Activated T-helper 17 cell treated with anti-CD3 and anti-CD28 coated beads, Interleukin-2, amount 50 U/mL, for 72 hours (primary cell): ENCODE measurements around the gene GHR. TPM values are rescaled to one million over a fixed set of nuclear protein-coding genes. Genes with fewer than 3 reads are reported as not detected.

Experiments
- ATAC-seq: fragments of 150-1000 bp; cut with Tn5 transposase; replicated peaks from 2 replicates; pipeline ENCODE4 v1.10.0; 2021; ENCODE audit warnings: mild to moderate bottlenecking, moderate library complexity
- H3K27ac Mint-ChIP-seq: one replicate; pipeline ENCODE4 v1.8.0; 2022; ENCODE audit warnings: mixed read lengths
- H3K27me3 Mint-ChIP-seq: one replicate; pipeline ENCODE4 v1.8.0; 2022; ENCODE audit warnings: mixed read lengths
- H3K36me3 Mint-ChIP-seq: one replicate; pipeline ENCODE4 v1.8.0; 2022; ENCODE audit warnings: low read depth, mild to moderate bottlenecking, mixed read lengths
- H3K4me1 Mint-ChIP-seq: one replicate; pipeline ENCODE4 v1.8.0; 2022; ENCODE audit warnings: mixed read lengths
- H3K4me3 Mint-ChIP-seq: one replicate; pipeline ENCODE4 v1.8.0; 2022; ENCODE audit warnings: mild to moderate bottlenecking, mixed read lengths
- H3K9me3 Mint-ChIP-seq: one replicate; pipeline ENCODE4 v1.8.0; 2022; ENCODE audit warnings: mixed read lengths
- total RNA-seq, 2 donors: library from RNA; stranded (reverse); gene quantifications; one replicate each; pipeline ENCODE4 v1.2.3, GENCODE V29; 2022

Gene GHR
- total RNA-seq, 2 donors from 2014 or later: not detected

GRCh38 chr5:42759456-42759855 is 336.2 kb downstream of the GHR start:
- H3K4me1 Mint-ChIP-seq: peaks cover 8% of the 10 kb centered on the region
- ATAC-seq: no peak
- no peaks in the 10 kb centered on the region for H3K27me3 Mint-ChIP-seq
- no peak overlapping the region for H3K4me3 Mint-ChIP-seq
- no peak overlapping the region for H3K27ac Mint-ChIP-seq
- no peaks in the 10 kb centered on the region for H3K36me3 Mint-ChIP-seq
- H3K9me3 Mint-ChIP-seq: no peaks in the 10 kb centered on the region

- Mint-ChIP-seq H3K4me1 (peaks cover 8% of the 10 kb centered on the region), H3K4me3 (no peak overlapping the region), H3K36me3 (no peaks in the 10 kb centered on the region), H3K27me3 (no peaks in the 10 kb centered on the region), H3K27ac (no peak overlapping the region), H3K9me3 (no peaks in the 10 kb centered on the region)
- ATAC-seq: no peak
These were observed 337.2 kb downstream of the GHR start for GRCh38 chr5:42760426-42760825.

- Mint-ChIP-seq H3K4me1 (peaks cover 8% of the 10 kb centered on the region), H3K27ac (no peak overlapping the region), H3K27me3 (no peaks in the 10 kb centered on the region), H3K9me3 (no peaks in the 10 kb centered on the region), H3K4me3 (no peak overlapping the region), H3K36me3 (no peaks in the 10 kb centered on the region)
- no peak for ATAC-seq
These were observed 338.6 kb downstream of the GHR start for GRCh38 chr5:42761791-42762190.

- H3K27ac Mint-ChIP-seq: no peak overlapping the region
- no peak for ATAC-seq
- no peaks in the 10 kb centered on the region for H3K4me1 Mint-ChIP-seq
- H3K4me3 Mint-ChIP-seq: no peak overlapping the region
- no peaks in the 10 kb centered on the region for H3K9me3 Mint-ChIP-seq
- H3K27me3 Mint-ChIP-seq: peaks cover 4% of the 10 kb centered on the region
- no peaks in the 10 kb centered on the region for H3K36me3 Mint-ChIP-seq
These were observed 344.4 kb downstream of the GHR start for GRCh38 chr5:42767491-42768105.

- Mint-ChIP-seq H3K4me3 (no peak overlapping the region), H3K9me3 (no peaks in the 10 kb centered on the region), H3K36me3 (no peaks in the 10 kb centered on the region), H3K27ac (no peak overlapping the region), H3K27me3 (peaks cover 4% of the 10 kb centered on the region), H3K4me1 (no peaks in the 10 kb centered on the region)
- ATAC-seq: no peak
These were observed 344.9 kb downstream of the GHR start for GRCh38 chr5:42768106-42768504.

GRCh38 chr5:42770003-42770402 is 346.8 kb downstream of the GHR start:
- no peaks in the 10 kb centered on the region for H3K9me3 Mint-ChIP-seq
- H3K27ac Mint-ChIP-seq: no peak overlapping the region
- no peaks in the 10 kb centered on the region for H3K36me3 Mint-ChIP-seq
- no peak overlapping the region for H3K4me3 Mint-ChIP-seq
- no peaks in the 10 kb centered on the region for H3K4me1 Mint-ChIP-seq
- ATAC-seq: no peak
- H3K27me3 Mint-ChIP-seq: peaks cover 4% of the 10 kb centered on the region
